ENCODE data around the gene TRHDE. TPM values are rescaled to one million over a fixed set of nuclear protein-coding genes. Genes with fewer than 3 reads are reported as not detected.

TRHDE gene
- total RNA-seq, 1 experiment from 2014 or later = 0.74 TPM

- CTCF ChIA-PET = no interaction called here
- Histone ChIP-seq H3K4me2 (no peak overlapping the region), H3K36me3 (ENCODE audit: low read depth) (no peaks in the 10 kb centered on the region), H3K4me3 (no peak overlapping the region), H2AFZ (no peak overlapping the region), H3K9me2 (ENCODE audit: insufficient read depth) (no peaks in the 10 kb centered on the region), H3K4me1 (replicated peaks; ENCODE audit: insufficient read depth) (no peaks in the 10 kb centered on the region), H3K27me3 (ENCODE audit: insufficient read depth, low read depth) (no peaks in the 10 kb centered on the region), H3F3A (ENCODE audit: insufficient read depth, low read depth) (no peaks in the 10 kb centered on the region), H4K20me1 (ENCODE audit: insufficient read depth) (no peaks in the 10 kb centered on the region), H3K27ac (no peak overlapping the region), H3K79me2 (ENCODE audit: low read depth) (no peaks in the 10 kb centered on the region), H3K9me3 (ENCODE audit: insufficient read depth, low read depth) (no peaks in the 10 kb centered on the region)
- intact Hi-C loops (cut with micrococcal nuclease; ENCODE audit: unreplicated experiment) = no loop called here
- TF ChIP-seq EZH2 (IDR thresholded peaks at IDR 0.05; ENCODE audit: low read depth) (no peak), CTCF (conservative IDR thresholded peaks at IDR 0.05) (no peak)
- POLR2A ChIA-PET (ENCODE audit: unreplicated experiment) = no interaction called here
- no peak for DNase-seq
- no TSS peak for BruUV-seq (replicated peaks)
These were observed 46.2 kb downstream of the TRHDE start for GRCh38 chr12:72318341-72318740.

GRCh38 chr12:72323881-72324280 is 51.7 kb downstream of the TRHDE start:
- H2AFZ ChIP-seq = no peak overlapping the region
- no TSS peak for BruUV-seq (replicated peaks)

DNA sequence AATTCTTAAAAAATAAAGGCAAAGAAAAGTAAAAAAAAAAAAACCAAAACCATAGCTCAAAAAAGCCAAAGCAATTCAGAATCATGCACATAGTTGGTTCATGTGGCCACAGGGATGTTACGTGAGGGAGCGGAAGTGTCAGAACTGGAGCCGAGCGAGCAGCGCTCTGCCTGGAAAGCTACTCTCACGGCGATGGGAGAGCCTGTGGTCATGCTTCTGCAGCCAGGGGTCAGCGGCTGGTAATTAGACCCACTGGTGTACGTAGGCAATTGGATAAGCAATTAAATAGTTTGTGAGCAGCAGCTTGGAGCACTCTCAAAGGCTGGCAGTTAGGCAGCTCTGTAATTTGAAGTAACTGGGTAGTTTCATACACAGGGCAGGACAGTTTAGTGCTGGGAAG is 58.1 kb downstream of the TRHDE start:
- intact Hi-C loops (cut with micrococcal nuclease; ENCODE audit: unreplicated experiment) = no loop called here
- BruUV-seq (replicated peaks) = no TSS peak

More at GRCh38 chr12:72323881-72324280, 51.7 kb downstream of the TRHDE start:
- H3K4me2 ChIP-seq = no peak overlapping the region
- no peaks in the 10 kb centered on the region for H3K79me2 ChIP-seq (ENCODE audit: low read depth)
- H3K4me3 ChIP-seq = no peak overlapping the region
- no peaks in the 10 kb centered on the region for H3K9me3 ChIP-seq (ENCODE audit: insufficient read depth, low read depth)
- CTCF ChIA-PET = no interaction called here
- no peak for TF ChIP-seq EZH2 (IDR thresholded peaks at IDR 0.05; ENCODE audit: low read depth)
- no peak for TF ChIP-seq CTCF (conservative IDR thresholded peaks at IDR 0.05)
- no peaks in the 10 kb centered on the region; the same call in 1 of the 2 replicates for H3K9me2 ChIP-seq (ENCODE audit: insufficient read depth)
- no peaks in the 10 kb centered on the region for H3F3A ChIP-seq (ENCODE audit: insufficient read depth, low read depth)
- intact Hi-C loops (cut with micrococcal nuclease; ENCODE audit: unreplicated experiment) = no loop called here
- no peaks in the 10 kb centered on the region for H3K27me3 ChIP-seq (ENCODE audit: insufficient read depth, low read depth)
- H4K20me1 ChIP-seq (ENCODE audit: insufficient read depth) = no peaks in the 10 kb centered on the region
- H3K27ac ChIP-seq = no peak overlapping the region
- H3K4me1 ChIP-seq (replicated peaks; ENCODE audit: insufficient read depth) = no peaks in the 10 kb centered on the region
- no peak for DNase-seq
- POLR2A ChIA-PET (ENCODE audit: unreplicated experiment) = no interaction called here
- H3K36me3 ChIP-seq (ENCODE audit: low read depth) = no peaks in the 10 kb centered on the region

More for the DNA sequence above, 58.1 kb downstream of the TRHDE start:
- Histone ChIP-seq H4K20me1 (ENCODE audit: insufficient read depth) (no peaks in the 10 kb centered on the region), H3K9me3 (ENCODE audit: insufficient read depth, low read depth) (no peaks in the 10 kb centered on the region), H3K9me2 (ENCODE audit: insufficient read depth) (no peaks in the 10 kb centered on the region; the same call in 1 of the 2 replicates), H3K79me2 (ENCODE audit: low read depth) (no peaks in the 10 kb centered on the region), H3K4me1 (replicated peaks; ENCODE audit: insufficient read depth) (no peaks in the 10 kb centered on the region), H3K27ac (no peak overlapping the region), H3K36me3 (ENCODE audit: low read depth) (no peaks in the 10 kb centered on the region), H2AFZ (no peak overlapping the region), H3K4me3 (no peak overlapping the region), H3F3A (ENCODE audit: insufficient read depth, low read depth) (no peaks in the 10 kb centered on the region), H3K4me2 (no peak overlapping the region), H3K27me3 (ENCODE audit: insufficient read depth, low read depth) (no peaks in the 10 kb centered on the region)
- no peak for TF ChIP-seq CTCF (conservative IDR thresholded peaks at IDR 0.05)
- TF ChIP-seq EZH2 (IDR thresholded peaks at IDR 0.05; ENCODE audit: low read depth) = no peak
- ChIA-PET POLR2A (ENCODE audit: unreplicated experiment) (interaction anchor here (0.7 kb wide), 1 partner anchor 1437 kb away, joined by 23 read pairs; no protein-coding TSS in a partner anchor), CTCF (interaction anchor here (0.6 to 0.7 kb wide), 2 partner anchors 16 to 64 kb away, joined by 12 to 15 read pairs; no protein-coding TSS in a partner anchor)
- no peak for DNase-seq

Measured in PC-9 (cell line).